H1 (cell line): ENCODE measurements around the gene DCUN1D3. TPM values are rescaled to one million over a fixed set of nuclear protein-coding genes. Genes with fewer than 3 reads are reported as not detected.

Source experiments
- CTCF ChIA-PET: fragments of 300-600 bp; sonication (Branson Sonifier 250); formaldehyde crosslinking; loops from one replicate; lab custom pipeline; 2021; ENCODE audit not compliant: partially characterized antibody; lab: Charles Lee
- POLR2A ChIA-PET: fragments of 300-600 bp; sonication (Branson Sonifier 250); formaldehyde crosslinking; loops from one replicate; lab custom pipeline; 2021; ENCODE audit warnings: inconsistent platforms; ENCODE audit not compliant: partially characterized antibody; lab: Charles Lee
- DNase-seq, 2 experiments: peaks; one replicate each; pipeline versions ENCODE4 v3.0.0 to v3.0.0-alpha.2; 2010 to 2022; ENCODE audit warnings: low spot score in 2 of 2, low read depth in 1 of 2, mixed read lengths in 1 of 2
- FAIRE-seq: peaks from 2 replicates; lab custom pipeline; 2011; peaks lifted over from hg19 to GRCh38; lab: Jason Lieb, UNC
- H2AFZ ChIP-seq: 2 replicates; pipeline ENCODE4 v1.8.1; 2012; ENCODE audit warnings: low read length, inconsistent platforms
- H2AK5ac ChIP-seq: 2 replicates; pipeline ENCODE4 v1.6.1; 2013; ENCODE audit warnings: low read depth, low read length
- H2BK120ac ChIP-seq: replicated peaks from 2 replicates; pipeline ENCODE3; 2013; ENCODE audit warnings: low read depth, low read length, inconsistent platforms
- H2BK12ac ChIP-seq: 2 replicates; pipeline ENCODE4 v1.6.1; 2013; ENCODE audit warnings: low read depth, low read length
- H2BK15ac ChIP-seq: 2 replicates; pipeline ENCODE4 v1.6.1; 2013; ENCODE audit warnings: low read length
- H2BK20ac ChIP-seq: 2 replicates; pipeline ENCODE4 v1.6.1; 2013; ENCODE audit warnings: low read length
- H2BK5ac ChIP-seq: 2 replicates; pipeline ENCODE4 v1.6.1; 2013; ENCODE audit warnings: low read depth, low read length
- H3K14ac ChIP-seq: 2 replicates; pipeline ENCODE4 v1.6.1; 2013; ENCODE audit warnings: inconsistent platforms; ENCODE audit not compliant: insufficient read length
- H3K18ac ChIP-seq: 2 replicates; pipeline ENCODE4 v1.6.1; 2013; ENCODE audit warnings: low read length; ENCODE audit errors: extremely low read depth
- H3K23ac ChIP-seq: 2 replicates; pipeline ENCODE4 v1.6.1; 2013; ENCODE audit warnings: inconsistent platforms; ENCODE audit not compliant: insufficient read length
- H3K23me2 ChIP-seq: 2 replicates; pipeline ENCODE4 v1.6.1; 2013; ENCODE audit warnings: low read depth, low read length
- H3K27ac ChIP-seq: 2 replicates; pipeline ENCODE4 v1.6.1; 2011; ENCODE audit warnings: low read depth, low read length, inconsistent platforms
- H3K27me3 ChIP-seq, 4 experiments: replicated peaks in 1 of 4; 1 replicate in 1 of 4; 2 replicates in 3 of 4; pipeline versions ENCODE4 v1.6.1 to v1.8.1; 2011 to 2013; ENCODE audit warnings: low read length in 3 of 4, mild to moderate bottlenecking in 3 of 4, inconsistent platforms in 2 of 4, mixed read lengths in 2 of 4, moderate library complexity in 1 of 4; ENCODE audit not compliant: control insufficient read depth in 3 of 4, insufficient read depth in 3 of 4; ENCODE audit errors: extremely low read depth in 1 of 4
- H3K36me3 ChIP-seq, 4 experiments: 2 replicates each; pipeline versions ENCODE4 v1.6.1 to v1.8.1; 2011 to 2013; ENCODE audit warnings: mild to moderate bottlenecking in 4 of 4, low read length in 3 of 4, moderate library complexity in 2 of 4, control low read depth in 1 of 4, inconsistent platforms in 1 of 4; ENCODE audit not compliant: insufficient read depth in 4 of 4, control insufficient read depth in 2 of 4
- H3K4ac ChIP-seq: replicated peaks from 2 replicates; pipeline ENCODE3; 2013; ENCODE audit warnings: low read length, low read depth, mixed read lengths, inconsistent platforms; ENCODE audit not compliant: insufficient read length
- H3K4me1 ChIP-seq, 4 experiments: replicated peaks in 1 of 4; 1 replicate in 1 of 4; 2 replicates in 3 of 4; pipeline versions ENCODE4 v1.6.1 to v1.8.1; 2011 to 2013; ENCODE audit warnings: low read length in 3 of 4, inconsistent platforms in 2 of 4, mixed read lengths in 1 of 4; ENCODE audit not compliant: insufficient read depth in 4 of 4, control insufficient read depth in 3 of 4
- H3K4me2 ChIP-seq, 2 experiments: 2 replicates each; pipeline versions ENCODE4 v1.6.1 to v1.8.1; 2011 to 2013; ENCODE audit warnings: low read depth in 2 of 2, low read length in 2 of 2, control low read depth in 1 of 2, inconsistent platforms in 1 of 2, mild to moderate bottlenecking in 1 of 2; ENCODE audit not compliant: insufficient read depth in 1 of 2
- H3K4me3 ChIP-seq, 4 experiments: fragments of 200-600, 300-600 bp in 1 of 4; sonication (generic), shearing (Covaris generic), sonication (Bioruptor Twin) in 1 of 4; 2 replicates each; pipeline versions ENCODE4 v1.5.1 to v1.8.1; 2011 to 2016; ENCODE audit warnings: low read length in 4 of 4, low read depth in 3 of 4, control low read depth in 2 of 4, inconsistent platforms in 2 of 4, mild to moderate bottlenecking in 2 of 4, mixed read lengths in 1 of 4, moderate library complexity in 1 of 4; ENCODE audit not compliant: insufficient read depth in 2 of 4; ENCODE audit errors: extremely low read depth in 1 of 4
- H3K56ac ChIP-seq: replicated peaks from 2 replicates; pipeline ENCODE3; 2013; ENCODE audit warnings: low read depth, mild to moderate bottlenecking, mixed read lengths, low read length, inconsistent platforms; ENCODE audit not compliant: insufficient read length
- H3K79me1 ChIP-seq: 2 replicates; pipeline ENCODE4 v1.6.1; 2013; ENCODE audit warnings: low read depth, low read length, control low read depth
- H3K79me2 ChIP-seq, 2 experiments: 2 replicates each; pipeline versions ENCODE4 v1.6.1 to v1.8.1; 2012 to 2013; ENCODE audit warnings: low read length in 2 of 2, mild to moderate bottlenecking in 2 of 2, inconsistent platforms in 1 of 2; ENCODE audit not compliant: insufficient read depth in 2 of 2, control insufficient read depth in 1 of 2
- H3K9ac ChIP-seq, 4 experiments: replicated peaks in 1 of 4; 1 replicate in 1 of 4; 2 replicates in 3 of 4; pipeline versions ENCODE4 v1.6.1 to v1.8.1; 2011 to 2013; ENCODE audit warnings: low read depth in 3 of 4, low read length in 3 of 4, control low read depth in 2 of 4, mild to moderate bottlenecking in 2 of 4, moderate library complexity in 2 of 4, inconsistent platforms in 1 of 4; ENCODE audit errors: extremely low read depth in 1 of 4
- H3K9me3 ChIP-seq, 2 experiments: 2 replicates each; pipeline versions ENCODE4 v1.6.1 to v1.8.1; 2012 to 2013; ENCODE audit warnings: mild to moderate bottlenecking in 2 of 2, moderate library complexity in 2 of 2, control low read depth in 1 of 2, inconsistent platforms in 1 of 2, low read depth in 1 of 2, low read length in 1 of 2, mixed read lengths in 1 of 2; ENCODE audit not compliant: insufficient read depth in 2 of 2
- H4K20me1 ChIP-seq, 2 experiments: replicated peaks in 1 of 2; 2 replicates each; pipeline versions ENCODE3 to v1.8.1; 2011 to 2013; ENCODE audit warnings: inconsistent platforms in 2 of 2, low read length in 2 of 2, mild to moderate bottlenecking in 1 of 2; ENCODE audit not compliant: insufficient read depth in 2 of 2, control insufficient read depth in 1 of 2
- H4K5ac ChIP-seq: 2 replicates; pipeline ENCODE4 v1.6.1; 2013; ENCODE audit warnings: low read length, low read depth, mixed read lengths, inconsistent platforms; ENCODE audit not compliant: insufficient read length
- H4K8ac ChIP-seq: 2 replicates; pipeline ENCODE4 v1.8.0; 2013; ENCODE audit warnings: mild to moderate bottlenecking, moderate library complexity, low read length, inconsistent platforms; ENCODE audit not compliant: insufficient read depth; ENCODE audit errors: extremely low read depth
- H4K91ac ChIP-seq: replicated peaks from 2 replicates; pipeline ENCODE3; 2013; ENCODE audit warnings: low read length, mixed read lengths, inconsistent platforms; ENCODE audit not compliant: insufficient read length
- BCL11A ChIP-seq, 2 experiments: IDR thresholded peaks; one replicate each; pipeline ENCODE4 v1.6.1; 2011; ENCODE audit warnings: low read depth in 2 of 2, low read length in 2 of 2, mild to moderate bottlenecking in 2 of 2
- CTBP2 ChIP-seq: IDR thresholded peaks from 2 replicates; pipeline ENCODE4 v1.7.0; 2011; ENCODE audit warnings: borderline replicate concordance, mild to moderate bottlenecking, moderate library complexity, mixed read lengths, low read length; ENCODE audit not compliant: insufficient read depth, insufficient read length
- EZH2 ChIP-seq: fragments of 200-600 bp; sonication (generic); IDR thresholded peaks from 2 replicates; pipeline ENCODE4 v1.7.1; 2012; ENCODE audit warnings: low read depth, mild to moderate bottlenecking, moderate library complexity, low read length, inconsistent platforms; ENCODE audit not compliant: severe bottlenecking
- HDAC2 ChIP-seq, 2 experiments: fragments of 300-600 bp in 1 of 2; sonication (generic) in 1 of 2; IDR thresholded peaks; 2 replicates each; pipeline ENCODE4 v1.6.1; 2011 to 2012; ENCODE audit warnings: low read depth in 2 of 2, low read length in 2 of 2, mild to moderate bottlenecking in 2 of 2, moderate library complexity in 2 of 2, borderline replicate concordance in 1 of 2, inconsistent platforms in 1 of 2
- RNF2 ChIP-seq: fragments of 200-900, 300-1000 bp; sonication (generic); IDR thresholded peaks from 2 replicates; pipeline ENCODE4 v1.7.1; 2016; ENCODE audit warnings: borderline replicate concordance, low read depth, mild to moderate bottlenecking, antibody characterized with exemption, low read length; ENCODE audit not compliant: poor library complexity, severe bottlenecking; ENCODE audit errors: missing control alignments
- TCF12 ChIP-seq: IDR thresholded peaks from 2 replicates; pipeline ENCODE4 v1.6.1; 2011; ENCODE audit warnings: low read depth, mild to moderate bottlenecking, low read length
- WGBS, 2 experiments: shearing (Covaris generic) in 1 of 2; methylation state at CpG; one replicate each; pipeline versions ENCODE4 v1.1.6 to v1.1.7; 2013 to 2015; ENCODE audit warnings: low lambda C conversion rate in 2 of 2, mixed read lengths in 2 of 2, inconsistent platforms in 1 of 2, low coverage in 1 of 2, missing lambda C conversion rate in 1 of 2; ENCODE audit not compliant: insufficient replicate concordance in 2 of 2, insufficient coverage in 1 of 2, insufficient read length in 1 of 2; ENCODE audit errors: extremely low coverage in 1 of 2, missing lambda C conversion rate in 1 of 2; 5-methylcytosine and 5-hydroxymethylcytosine counted together
- polyA plus RNA-seq, 7 experiments: library from polyadenylated mRNA; depleted of rRNA in 3 of 7; stranded (reverse) in 5 of 7; unstranded in 2 of 7; fragments of >200 nt in 5 of 7; fragments of 200-250 nt in 2 of 7; gene quantifications; 1 replicate in 5 of 7; 2 replicates in 1 of 7; 4 replicates in 1 of 7; pipeline versions ENCODE4 v1.2.1 to v1.2.3, GENCODE V29; 2011 to 2013; ENCODE audit warnings: missing spikeins in 2 of 7, mixed read lengths in 2 of 7
- total RNA-seq: library from RNA; stranded (reverse); fragmentation: NEBNext Ultra II Directional; extraction: Animal tissue kit (Norgen Biotek cat#: 25700); gene quantifications from 2 replicates; pipeline ENCODE4 v1.2.1, GENCODE V29; 2021

The DCUN1D3 gene
- total and polyA plus RNA-seq, 2 of the 8 experiments (the other 6 are each of a cell fraction or from before 2014, with no cell fraction given): 3.5 to 18.2 TPM

DNA sequence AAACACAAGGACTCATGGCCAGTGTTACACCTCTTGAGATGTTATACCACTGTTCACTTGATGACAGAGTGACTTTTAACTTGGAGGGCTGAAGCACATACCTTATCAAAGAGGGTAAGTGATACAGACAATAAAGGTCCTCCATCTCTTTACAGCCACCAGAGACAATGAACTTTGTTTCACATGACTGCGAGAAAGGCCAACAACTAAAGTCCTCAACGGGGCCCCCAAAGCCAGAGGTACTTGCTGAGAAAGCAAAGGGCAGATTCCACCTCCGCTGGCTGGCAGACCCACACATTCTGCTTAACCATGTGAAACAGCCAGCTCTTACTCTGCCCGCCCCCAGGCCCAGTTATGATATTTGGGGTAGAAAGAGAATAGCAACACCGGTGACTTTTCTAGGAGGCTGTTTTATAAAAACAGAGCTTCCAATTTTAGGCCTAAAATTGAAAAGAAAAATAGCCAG lies 21.4 kb downstream of the DCUN1D3 start:
- no peak overlapping the region for H3K14ac ChIP-seq
- no peak overlapping the region for H3K4ac ChIP-seq
- H3K79me1 ChIP-seq: peaks cover 5% of the 10 kb centered on the region; the same call in 1 of the 2 replicates
- no peak overlapping the region for H2BK5ac ChIP-seq
- DNase-seq (no peak), FAIRE-seq (no peak)
- H3K23ac ChIP-seq: no peak overlapping the region
- no peak overlapping the region for H3K4me3 ChIP-seq
- no peak overlapping the region for H3K56ac ChIP-seq
- CTCF ChIA-PET: interaction anchor here (1.0 to 1.1 kb wide), 3 partner anchors 11 to 90 kb away, joined by 3 read pairs; no protein-coding TSS in a partner anchor
- H4K20me1 ChIP-seq: peaks cover 0 to 2% of the 10 kb centered on the region in 2 experiments
- no peak overlapping the region for H2BK20ac ChIP-seq
- H3K4me2 ChIP-seq: no peak overlapping the region
- no peak overlapping the region for H3K27ac ChIP-seq
- H3K18ac ChIP-seq: no peak overlapping the region
- TF ChIP-seq TCF12 (no peak), CTBP2 (no peak), BCL11A (IDR thresholded peaks at IDR 0.05; ENCODE audit: low read depth in 2 of 2, low read length in 2 of 2) (no peak), HDAC2 (IDR thresholded peaks at IDR 0.05; ENCODE audit: borderline replicate concordance in 1 of 2, low read depth in 2 of 2, low read length in 2 of 2) (no peak), RNF2 (no peak), EZH2 (no peak)
- H2BK12ac ChIP-seq: no peak overlapping the region
- H4K8ac ChIP-seq: no peak overlapping the region
- no peaks in the 10 kb centered on the region for H3K23me2 ChIP-seq
- H3K9me3 ChIP-seq: no peaks in the 10 kb centered on the region
- H3K27me3 ChIP-seq: no peaks in the 10 kb centered on the region
- H2AK5ac ChIP-seq: no peak overlapping the region
- no peak overlapping the region for H4K91ac ChIP-seq
- H2AFZ ChIP-seq: no peak overlapping the region
- POLR2A ChIA-PET: interaction anchor here (0.7 kb wide), 1 partner anchor 13 kb away, joined by 3 read pairs; no protein-coding TSS in a partner anchor
- no peak overlapping the region for H2BK120ac ChIP-seq
- H2BK15ac ChIP-seq: no peak overlapping the region
- no peaks in the 10 kb centered on the region for H3K36me3 ChIP-seq
- peaks cover 0 to 9% (median 2%) of the 10 kb centered on the region in 4 experiments; a peak in 2 of 7 replicates for H3K4me1 ChIP-seq
- H3K9ac ChIP-seq: no peak overlapping the region
- H3K79me2 ChIP-seq: peaks cover 9 to 81% of the 10 kb centered on the region in 2 experiments
- 88% methylated on average over 5 of the region's 5 CpGs; no CpG with 5 or more reads in 1 of the 2 experiments for WGBS, 2 experiments
- no peak overlapping the region for H4K5ac ChIP-seq
